Measurements from ENCODE around the gene DCDC1. TPM values are rescaled to one million over a fixed set of nuclear protein-coding genes. Genes with fewer than 3 reads are reported as not detected.
"Not testable (repeated sequence)": the region's sequence is repeated elsewhere in the genome, so short reads cannot be mapped to it uniquely, and the experiment has no call there.

DCDC1 gene
- polyA plus RNA-seq, 2 of the 4 experiments (the other 2 are of a cell fraction), result 2.8 to 9.5 TPM

- POLR2A ChIA-PET, result no interaction called here
- FAIRE-seq, result no peak
- 49% methylated on average over 3 of the region's 3 CpGs for WGBS (ENCODE audit: missing lambda C conversion rate)
These were observed 412.8 kb downstream of the DCDC1 start for GRCh38 chr11:30956751-30957150.

DNA sequence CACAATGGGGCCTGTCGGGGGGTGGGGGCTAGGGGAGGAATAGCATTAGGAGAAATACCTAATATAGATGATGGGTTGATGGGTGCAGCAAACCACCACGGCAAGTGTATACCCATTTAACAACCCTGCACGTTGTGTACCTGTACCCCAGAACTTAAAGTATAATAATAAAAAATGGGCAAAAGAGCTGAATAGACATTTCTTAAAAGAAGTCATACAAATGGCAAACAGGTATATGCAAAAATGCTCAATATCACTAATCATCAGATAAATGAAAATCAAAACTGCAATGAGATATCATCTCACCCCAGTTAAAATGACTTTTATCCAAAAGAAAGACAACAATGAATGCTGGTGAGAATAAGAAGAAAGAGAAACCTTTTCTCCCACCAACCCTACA is 419.7 kb downstream of the DCDC1 start:
- DNase-seq (ENCODE audit: low read depth in 1 of 2, low spot score in 1 of 2) (no peak), ATAC-seq (no peak), FAIRE-seq (no peak)
- H3K27ac ChIP-seq, result no peak overlapping the region
- ChIA-PET POLR2A (no interaction called here), CTCF (no interaction called here)
- H3K4me3 ChIP-seq, result no peak overlapping the region
- H3K4me1 ChIP-seq, result no peaks in the 10 kb centered on the region
- TF ChIP-seq, protein P1, sequence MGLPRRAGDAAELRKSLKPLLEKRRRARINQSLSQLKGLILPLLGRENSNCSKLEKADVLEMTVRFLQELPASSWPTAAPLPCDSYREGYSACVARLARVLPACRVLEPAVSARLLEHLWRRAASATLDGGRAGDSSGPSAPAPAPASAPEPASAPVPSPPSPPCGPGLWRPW (IDR thresholded peaks at IDR 0.05), result no peak
- no peak for TF ChIP-seq TFCP2L1 (CRISPR knock-in tag; IDR thresholded peaks at IDR 0.05)
- TF ChIP-seq NR3C1 (IDR thresholded peaks at IDR 0.05), result no peak
- TF ChIP-seq ESRRA (IDR thresholded peaks at IDR 0.05; ENCODE audit: borderline replicate concordance, low read length), result no peak
- no peak for TF ChIP-seq GATA3 (IDR thresholded peaks at IDR 0.05; ENCODE audit: borderline replicate concordance)
- no peak for TF ChIP-seq CHD2 (IDR thresholded peaks at IDR 0.05; ENCODE audit: low read length, partially characterized antibody)
- peak; percentile 73 for TF ChIP-seq MAFK (IDR thresholded peaks at IDR 0.05; ENCODE audit: partially characterized antibody)
- no peak for TF ChIP-seq HOXB13 (CRISPR knock-in tag; IDR thresholded peaks at IDR 0.05; ENCODE audit: low read depth)
- H3K9me3 ChIP-seq, result 0 out of 3 replicates have a peak, but pooled peaks cover 2% of the 10 kb centered on the region
- H3K4me2 ChIP-seq, result no peak overlapping the region
- WGBS (ENCODE audit: missing lambda C conversion rate), result 53% methylated on average over 2 of the region's 3 CpGs

More at GRCh38 chr11:30956751-30957150, 412.8 kb downstream of the DCDC1 start:
- H3K4me1 ChIP-seq, result no peaks in the 10 kb centered on the region
- no peak overlapping the region for H3K4me2 ChIP-seq
- CTCF ChIA-PET, result interaction anchor here (1.5 kb wide), 1 partner anchor 18 kb away, joined by 4 read pairs; no protein-coding TSS in a partner anchor
- DNase-seq (ENCODE audit: low read depth in 1 of 2, low spot score in 1 of 2), result no peak
- no peaks in the 10 kb centered on the region for H3K9me3 ChIP-seq
- no peak overlapping the region for H3K4me3 ChIP-seq
- H3K27ac ChIP-seq, result no peak overlapping the region
- TF ChIP-seq HOXB13 (CRISPR knock-in tag; IDR thresholded peaks at IDR 0.05; ENCODE audit: low read depth), result no peak
- TF ChIP-seq RCOR1 (IDR thresholded peaks at IDR 0.05; ENCODE audit: low read depth, low read length), result no peak
- TF ChIP-seq TP53 (CRISPR knock-in tag; IDR thresholded peaks at IDR 0.05), result no peak
- TF ChIP-seq RARB (CRISPR knock-in tag; IDR thresholded peaks at IDR 0.05), result no peak
- no peak for TF ChIP-seq FOSL2 (IDR thresholded peaks at IDR 0.05)
- no peak for TF ChIP-seq FOSL2 (CRISPR knock-in tag; IDR thresholded peaks at IDR 0.05)
- no peak for TF ChIP-seq EP300 (IDR thresholded peaks at IDR 0.05)
- TF ChIP-seq E2F6 (IDR thresholded peaks at IDR 0.05; ENCODE audit: borderline replicate concordance, low read depth), result no peak
- no peak for TF ChIP-seq ZNF302 (CRISPR knock-in tag; IDR thresholded peaks at IDR 0.05)
- TF ChIP-seq KDM1A (IDR thresholded peaks at IDR 0.05; ENCODE audit: low read depth), result no peak
- TF ChIP-seq HOXB5 (CRISPR knock-in tag; IDR thresholded peaks at IDR 0.05), result no peak
- ATAC-seq, result no peak

GRCh38 chr11:30947715-30948114 is 421.8 kb downstream of the DCDC1 start:
- H3K4me3 ChIP-seq; DNase-seq (ENCODE audit: low read depth in 1 of 2, low spot score in 1 of 2); POLR2A ChIA-PET; FAIRE-seq; ATAC-seq; H3K4me1 ChIP-seq; H3K27ac ChIP-seq; CTCF ChIA-PET; H3K9me3 ChIP-seq; H3K4me2 ChIP-seq: not testable (repeated sequence)
- 14% methylated on average over 1 of the region's 1 CpG for WGBS (ENCODE audit: missing lambda C conversion rate)
- peak; percentile 60 for TF ChIP-seq MAFK (IDR thresholded peaks at IDR 0.05; ENCODE audit: partially characterized antibody)

DNA sequence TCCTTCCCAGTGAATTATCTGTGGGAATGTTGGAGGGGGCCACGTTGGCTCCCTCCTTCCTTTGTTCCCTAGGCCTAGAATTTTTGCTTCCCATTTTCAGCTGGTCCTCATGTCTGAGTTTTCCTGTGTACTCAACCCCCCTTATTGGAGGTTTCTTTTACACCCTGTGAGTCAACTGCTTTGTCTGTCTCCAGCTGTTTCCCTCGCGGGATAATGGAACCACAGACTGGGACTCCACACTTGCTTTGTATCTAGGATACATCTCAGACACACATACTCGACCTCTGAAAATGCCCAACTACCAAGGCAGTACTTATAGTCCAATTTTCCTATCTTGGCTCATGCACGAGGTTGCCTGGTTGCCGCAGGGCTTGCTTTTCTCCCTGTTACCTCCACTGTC is 430.7 kb downstream of the DCDC1 start:
- no peak overlapping the region for H3K4me3 ChIP-seq
- no peaks in the 10 kb centered on the region; the same call in 2 of the 3 replicates for H3K9me3 ChIP-seq
- H3K4me1 ChIP-seq, result no peaks in the 10 kb centered on the region
- FAIRE-seq (no peak), ATAC-seq (0 out of 6 replicates have a peak, but pooled peaks of 1 of the 2 experiments have one; percentile 43), DNase-seq (ENCODE audit: low read depth in 1 of 2, low spot score in 1 of 2) (no peak)
- TF ChIP-seq RCOR1 (IDR thresholded peaks at IDR 0.05; ENCODE audit: low read depth, low read length) (no peak), CHD2 (IDR thresholded peaks at IDR 0.05; ENCODE audit: low read length, partially characterized antibody) (no peak), SMC3 (IDR thresholded peaks at IDR 0.05) (no peak), HEYL (CRISPR knock-in tag; IDR thresholded peaks at IDR 0.05) (no peak), JUNB (IDR thresholded peaks at IDR 0.05) (no peak)
- TF ChIP-seq, protein P2, sequence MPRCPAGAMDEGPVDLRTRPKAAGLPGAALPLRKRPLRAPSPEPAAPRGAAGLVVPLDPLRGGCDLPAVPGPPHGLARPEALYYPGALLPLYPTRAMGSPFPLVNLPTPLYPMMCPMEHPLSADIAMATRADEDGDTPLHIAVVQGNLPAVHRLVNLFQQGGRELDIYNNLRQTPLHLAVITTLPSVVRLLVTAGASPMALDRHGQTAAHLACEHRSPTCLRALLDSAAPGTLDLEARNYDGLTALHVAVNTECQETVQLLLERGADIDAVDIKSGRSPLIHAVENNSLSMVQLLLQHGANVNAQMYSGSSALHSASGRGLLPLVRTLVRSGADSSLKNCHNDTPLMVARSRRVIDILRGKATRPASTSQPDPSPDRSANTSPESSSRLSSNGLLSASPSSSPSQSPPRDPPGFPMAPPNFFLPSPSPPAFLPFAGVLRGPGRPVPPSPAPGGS (IDR thresholded peaks at IDR 0.05), result no peak
- H3K4me2 ChIP-seq, result no peak overlapping the region
- ChIA-PET POLR2A (no interaction called here), CTCF (interaction anchor here (1.2 kb wide), 1 partner anchor 19 kb away, joined by 4 read pairs; no protein-coding TSS in a partner anchor)
- WGBS (ENCODE audit: missing lambda C conversion rate), result 40% methylated on average over 6 of the region's 6 CpGs
- no peak overlapping the region for H3K27ac ChIP-seq

Data from A549 (cell line).